SHP77 (cell line): ENCODE results near the gene NUF2.
A peak's percentile ranks its signal among the peaks of the same experiment; 100 is the strongest.
"Not testable (repeated sequence)": the region's sequence is repeated elsewhere in the genome, so short reads cannot be mapped to it uniquely, and the experiment has no call there.

Experiments
- DNase-seq, 2 experiments: peaks; one replicate each; lab custom pipeline; 2025; lab: John Stamatoyannopoulos, UW

Gene NUF2

GRCh38 chr1:163335216-163335615 is 13.5 kb downstream of the NUF2 start:
- DNase-seq = no peak

- DNase-seq = no peak
Observed at GRCh38 chr1:163337631-163338030, 15.9 kb downstream of the NUF2 start.

GRCh38 chr1:163346326-163346870 is 24.6 kb downstream of the NUF2 start:
- DNase-seq = no peak

GRCh38 chr1:163347106-163347505 is 25.4 kb downstream of the NUF2 start:
- no peak for DNase-seq

- DNase-seq = no peak
Observed at GRCh38 chr1:163351912-163352311, 30.2 kb downstream of the NUF2 start.

- no peak for DNase-seq
Observed at GRCh38 chr1:163357378-163357777, 35.6 kb downstream of the NUF2 start.

GRCh38 chr1:163358172-163358571 is 36.4 kb downstream of the NUF2 start:
- DNase-seq = not testable (repeated sequence)

GRCh38 chr1:163361123-163361934 is 39.6 kb downstream of the NUF2 start:
- DNase-seq = peak; percentile 67 to 69

- no peak for DNase-seq
Observed at GRCh38 chr1:163365186-163365585, 43.4 kb downstream of the NUF2 start.

GRCh38 chr1:163366555-163366954 is 44.8 kb downstream of the NUF2 start:
- DNase-seq = no peak

GRCh38 chr1:163367721-163368120 is 46.0 kb downstream of the NUF2 start:
- no peak for DNase-seq

- no peak for DNase-seq
Observed at GRCh38 chr1:163372576-163372975, 50.8 kb downstream of the NUF2 start.

- no peak for DNase-seq
Observed at GRCh38 chr1:163378554-163378953, 56.8 kb downstream of the NUF2 start.

GRCh38 chr1:163379801-163380200 is 58.0 kb downstream of the NUF2 start:
- no peak for DNase-seq

GRCh38 chr1:163381487-163382184 is 59.9 kb downstream of the NUF2 start:
- DNase-seq = no peak

GRCh38 chr1:163382395-163382794 is 60.6 kb downstream of the NUF2 start:
- no peak for DNase-seq

GRCh38 chr1:163387146-163387545 is 65.4 kb downstream of the NUF2 start:
- DNase-seq = no peak

- no peak for DNase-seq
Observed at GRCh38 chr1:163388970-163389369, 67.2 kb downstream of the NUF2 start.

GRCh38 chr1:163395790-163396189 is 74.0 kb downstream of the NUF2 start:
- no peak for DNase-seq

GRCh38 chr1:163397451-163398200 is 75.9 kb downstream of the NUF2 start:
- DNase-seq = no peak

GRCh38 chr1:163399001-163399400 is 77.2 kb downstream of the NUF2 start:
- DNase-seq = no peak

- DNase-seq = no peak
Observed at GRCh38 chr1:163399976-163400601, 78.3 kb downstream of the NUF2 start.
